Heart right ventricle (tissue), 16 donors: Measurements from ENCODE around the gene GRK5. TPM values are rescaled to one million over a fixed set of nuclear protein-coding genes. Genes with fewer than 3 reads are reported as not detected.

Experiments
- ATAC-seq, 8 donors: fragments of 200-7000 bp; cut with Tn5 transposase; one replicate each; pipeline ENCODE4 v1.9.1; 2020; ENCODE audit warnings: mild to moderate bottlenecking in 8 of 8, moderate library complexity in 8 of 8, moderate number of reproducible peaks in 1 of 8
- DNase-seq, 2 donors: peaks; one replicate each; pipeline ENCODE4 v3.0.0-alpha.2; 2020
- H3K27ac ChIP-seq, 10 donors: fragments of 200-600 bp; sonication (generic) in 2 of 10; one replicate each; pipeline versions ENCODE4 v1.5.0 to v1.8.0; 2020 to 2022; ENCODE audit warnings: mild to moderate bottlenecking in 3 of 10
- H3K27me3 ChIP-seq, 7 donors: fragments of 200-600 bp; one replicate each; pipeline ENCODE4 v1.8.0; 2021 to 2022; ENCODE audit warnings: mild to moderate bottlenecking in 2 of 7
- H3K36me3 ChIP-seq, 9 donors: fragments of 200-600 bp; sonication (generic) in 1 of 9; one replicate each; pipeline versions ENCODE4 v1.5.0 to v1.8.0; 2020 to 2022; ENCODE audit warnings: mild to moderate bottlenecking in 2 of 9
- H3K4me1 ChIP-seq, 9 donors: fragments of 200-600 bp; sonication (generic) in 1 of 9; one replicate each; pipeline versions ENCODE4 v1.5.0 to v1.8.0; 2020 to 2022; ENCODE audit warnings: mild to moderate bottlenecking in 4 of 9
- H3K4me3 ChIP-seq, 10 donors: fragments of 200-600 bp; sonication (generic) in 2 of 10; one replicate each; pipeline versions ENCODE4 v1.5.0 to v1.8.0; 2020 to 2022; ENCODE audit warnings: mild to moderate bottlenecking in 7 of 10, moderate library complexity in 2 of 10
- H3K9me3 ChIP-seq, 11 donors: fragments of 200-600 bp in 10 of 11; sonication (generic) in 2 of 11; one replicate each; pipeline versions ENCODE4 v1.5.0 to v1.8.0; 2013 to 2022; ENCODE audit warnings: mild to moderate bottlenecking in 2 of 11, control low read depth in 1 of 11, moderate library complexity in 1 of 11
- WGBS, 2 donors: extraction: QIAGEN DNeasy Blood & Tissue Kit; methylation state at CpG; one replicate each; pipeline ENCODE4 v1.1.7; 2013; ENCODE audit warnings: inconsistent platforms in 1 of 2; 5-methylcytosine and 5-hydroxymethylcytosine counted together
- intact Hi-C, 10 donors: fragments of 100-400 bp; cut with DNase I; formaldehyde crosslinking; loops; one replicate each; pipeline versions ENCODE4 v1.11.1 to v1.14.2; 2022
- polyA plus RNA-seq, 2 donors: library from polyadenylated mRNA; stranded (reverse); fragments of 200-250 nt; gene quantifications; one replicate each; pipeline ENCODE4 v1.2.3, GENCODE V29; 2013
- total RNA-seq, 10 donors: library from RNA; stranded (reverse); fragmentation: NEBNext Ultra II Directional in 3 of 10; extraction: Animal tissue kit (Norgen Biotek cat#: 25700) in 3 of 10; gene quantifications; one replicate each; pipeline versions ENCODE4 v1.2.1 to v1.2.4, GENCODE V29; 2021 to 2023
- TF ChIP-seq, protein P1 (sequence below), 9 donors: fragments of 200-600 bp; sonication (generic) in 2 of 9; IDR thresholded peaks; one replicate each; pipeline versions ENCODE4 v1.5.0 to v1.8.0; 2021 to 2022; ENCODE audit warnings: antibody characterized with exemption in 9 of 9, mild to moderate bottlenecking in 5 of 9, moderate library complexity in 1 of 9
- donor health status: Arrhythmogenic right ventricular cardiomyopathy.
- donor health status: ischemic (EF 13 %, LVEDD 7.1; RV severe dilation, severe dysfunction).
- donor health status: healthy with polysubstance abuse.
- donor health status: DM: no; HTN: yes; CAD: no.
- donor health status: DM: no; HTN: no; CAD: no.
- donor health status: ischemic (EF 25% LVEDD 6.9; RV normal size, moderate dysfunction).
- donor health status: ischemic (EF 25% LVEDD 5.7; RV mildly dilated, moderate dysfunction).
- donor health status: healthy.
- donor health status: DM: yes; HTN: yes; CAD: no.
- donor health status: Ischemic cardiomyopathy.
- donor health status: ischemic (EF 35%, LVEDD 5.7; RV mildly dilated, moderate dysfunction).
- donor health status: nonischemic (EF 11% LVEDD 7.7; RV severe dilation, severe dysfunction).
- donor health status: DM: yes; HTN: yes; CAD: no.
- donor health status: PGD.
- donor health status: ischemic (EF 29% LVEDD 5.4; RV normal size, mild dysfunction).
- donor health status: nonischemic (EF 23%, LVEDD 6.1; RV moderate dilation, normal function).

Gene GRK5
- total and polyA plus RNA-seq, 12 donors = 11.8 to 80.5 (median 26.6) TPM

DNA sequence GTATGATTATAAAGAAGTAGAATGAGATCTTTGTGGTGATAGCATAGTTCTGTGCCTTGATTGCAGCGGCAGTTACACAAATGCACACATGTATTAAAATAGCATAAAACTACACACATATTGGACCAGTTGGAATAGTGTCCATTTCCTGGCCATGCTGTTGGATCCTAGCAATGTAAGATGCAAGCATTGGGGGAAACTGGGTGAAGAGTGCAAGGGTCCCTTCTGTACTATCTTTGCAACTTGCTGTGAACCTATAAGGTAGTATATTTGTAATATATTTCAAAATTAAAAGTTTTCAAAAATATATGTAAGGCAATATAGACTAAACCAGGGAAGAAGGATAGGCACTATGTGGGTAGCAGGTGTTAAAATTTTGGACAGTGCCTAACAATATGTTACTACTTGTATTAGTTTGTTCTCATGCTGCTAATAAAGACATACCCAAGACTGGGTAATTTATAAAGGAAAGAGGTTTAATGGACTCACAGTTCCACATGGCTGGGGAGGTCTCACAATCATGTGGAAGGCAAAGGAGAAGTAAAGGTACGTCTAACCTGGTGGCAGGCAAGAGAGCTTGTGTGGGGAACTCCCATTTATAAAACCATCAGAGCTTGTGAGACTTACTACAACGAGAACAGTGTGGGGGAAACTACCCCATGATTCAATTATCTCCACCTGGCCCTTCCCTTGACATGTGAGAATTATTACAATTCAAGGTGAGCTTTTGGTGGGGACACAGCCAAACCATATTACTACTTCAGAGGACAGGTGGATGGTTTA lies 263.7 kb downstream of the GRK5 start:
- 78 to 86% methylated on average over 3 of the region's 3 CpGs for WGBS, 2 donors
- DNase-seq (no peak), ATAC-seq (no peak)
- H3K9me3 ChIP-seq = peaks cover 0 to 7% (median 0%) of the 10 kb centered on the region in 11 donors
- H3K36me3 ChIP-seq = no peaks in the 10 kb centered on the region
- peaks cover 0 to 7% (median 0%) of the 10 kb centered on the region in 9 donors for H3K4me1 ChIP-seq
- TF ChIP-seq, protein P1, sequence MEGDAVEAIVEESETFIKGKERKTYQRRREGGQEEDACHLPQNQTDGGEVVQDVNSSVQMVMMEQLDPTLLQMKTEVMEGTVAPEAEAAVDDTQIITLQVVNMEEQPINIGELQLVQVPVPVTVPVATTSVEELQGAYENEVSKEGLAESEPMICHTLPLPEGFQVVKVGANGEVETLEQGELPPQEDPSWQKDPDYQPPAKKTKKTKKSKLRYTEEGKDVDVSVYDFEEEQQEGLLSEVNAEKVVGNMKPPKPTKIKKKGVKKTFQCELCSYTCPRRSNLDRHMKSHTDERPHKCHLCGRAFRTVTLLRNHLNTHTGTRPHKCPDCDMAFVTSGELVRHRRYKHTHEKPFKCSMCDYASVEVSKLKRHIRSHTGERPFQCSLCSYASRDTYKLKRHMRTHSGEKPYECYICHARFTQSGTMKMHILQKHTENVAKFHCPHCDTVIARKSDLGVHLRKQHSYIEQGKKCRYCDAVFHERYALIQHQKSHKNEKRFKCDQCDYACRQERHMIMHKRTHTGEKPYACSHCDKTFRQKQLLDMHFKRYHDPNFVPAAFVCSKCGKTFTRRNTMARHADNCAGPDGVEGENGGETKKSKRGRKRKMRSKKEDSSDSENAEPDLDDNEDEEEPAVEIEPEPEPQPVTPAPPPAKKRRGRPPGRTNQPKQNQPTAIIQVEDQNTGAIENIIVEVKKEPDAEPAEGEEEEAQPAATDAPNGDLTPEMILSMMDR (IDR thresholded peaks at IDR 0.05) = no peak
- H3K27me3 ChIP-seq = peaks cover 0 to 7% (median 0%) of the 10 kb centered on the region in 7 donors
- intact Hi-C loops = no loop called here
- no peak overlapping the region for H3K27ac ChIP-seq
- H3K4me3 ChIP-seq = no peak overlapping the region

DNA sequence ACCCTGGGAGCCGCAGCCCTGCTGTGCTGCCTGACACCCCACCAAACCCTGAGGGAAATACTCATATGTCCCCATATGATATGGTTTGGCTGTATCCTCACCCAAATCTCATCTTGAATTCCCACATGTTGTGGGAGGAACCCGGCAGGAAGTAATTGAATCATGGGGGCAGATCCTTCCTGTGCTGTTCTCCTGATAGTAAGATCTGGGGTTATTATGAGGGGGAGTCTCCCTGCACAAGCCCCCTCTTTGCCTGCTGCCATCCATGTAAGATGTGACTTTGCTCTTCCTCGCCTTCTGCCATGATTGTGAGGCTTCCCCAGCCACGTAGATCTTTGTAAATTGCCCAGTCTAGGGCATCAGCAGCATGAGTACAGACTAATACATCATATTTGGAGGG lies 266.4 kb downstream of the GRK5 start:
- TF ChIP-seq, protein P1 (IDR thresholded peaks at IDR 0.05) = no peak
- no peak for ATAC-seq
- no peak for DNase-seq
- Histone ChIP-seq H3K4me1 (peaks cover 0 to 10% (median 0%) of the 10 kb centered on the region in 9 donors), H3K4me3 (no peak overlapping the region), H3K27ac (no peak overlapping the region), H3K36me3 (no peaks in the 10 kb centered on the region), H3K27me3 (peaks cover 0 to 17% (median 0%) of the 10 kb centered on the region in 7 donors), H3K9me3 (peaks cover 0 to 7% (median 0%) of the 10 kb centered on the region in 11 donors)
- intact Hi-C loops = no loop called here
- 84 to 86% methylated on average over 4 of the region's 4 CpGs for WGBS, 2 donors

DNA sequence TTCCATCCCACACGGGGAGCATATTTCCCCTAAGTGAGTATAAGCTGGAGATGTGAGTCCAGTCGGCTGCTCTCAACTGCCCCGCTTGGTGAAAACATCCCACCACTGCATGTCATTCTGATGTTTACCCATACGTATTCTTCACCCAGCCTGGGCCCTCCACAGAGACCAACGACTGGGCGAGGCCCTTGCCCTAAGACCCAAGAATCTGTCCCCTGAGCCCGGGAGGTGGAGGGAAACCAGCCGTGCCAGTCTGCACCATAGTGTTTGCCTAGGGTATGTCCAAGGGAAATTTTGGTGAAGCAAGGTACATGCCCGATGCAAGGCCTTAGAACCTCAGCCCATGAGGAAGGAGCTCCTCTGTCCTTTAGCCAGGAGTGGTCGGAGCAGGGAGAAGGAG lies 267.2 kb downstream of the GRK5 start:
- WGBS, 2 donors = 93 to 95% methylated on average over 10 of the region's 10 CpGs
- TF ChIP-seq, protein P1 (IDR thresholded peaks at IDR 0.05) = no peak

DNA sequence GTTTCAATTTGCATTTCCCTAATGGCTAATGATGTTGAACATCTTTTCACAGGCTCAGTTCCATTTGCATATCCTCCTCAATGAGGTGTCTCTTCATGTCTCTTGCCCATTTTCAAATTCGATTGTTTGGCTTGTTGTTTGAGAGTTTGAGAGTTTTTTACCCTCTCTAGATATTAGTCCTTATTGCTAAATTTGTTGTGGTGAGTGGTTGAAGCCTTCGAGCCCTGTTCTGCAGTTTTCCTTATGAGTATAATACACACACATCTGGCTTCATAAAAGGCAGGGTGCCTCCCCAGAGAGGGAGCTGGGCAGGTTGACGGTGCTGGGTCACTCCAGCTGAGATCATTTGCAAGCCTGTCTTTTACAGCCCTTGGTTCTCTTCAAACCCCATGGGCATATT lies 270.1 kb downstream of the GRK5 start:
- Histone ChIP-seq H3K4me3 (no peak overlapping the region), H3K27me3 (peaks cover 0 to 20% (median 0%) of the 10 kb centered on the region in 7 donors), H3K4me1 (peaks cover 0 to 11% (median 0%) of the 10 kb centered on the region in 9 donors), H3K27ac (no peak overlapping the region), H3K36me3 (no peaks in the 10 kb centered on the region), H3K9me3 (no peaks in the 10 kb centered on the region)
- ATAC-seq = no peak
- no peak for DNase-seq
- intact Hi-C loops = no loop called here
- WGBS, 2 donors = 69 to 74% methylated on average over 3 of the region's 3 CpGs
- TF ChIP-seq, protein P1 (IDR thresholded peaks at IDR 0.05) = no peak

More for the DNA sequence above, 267.2 kb downstream of the GRK5 start:
- Histone ChIP-seq H3K27me3 (peaks cover 0 to 17% (median 0%) of the 10 kb centered on the region in 7 donors), H3K4me3 (no peak overlapping the region), H3K36me3 (no peaks in the 10 kb centered on the region), H3K27ac (no peak overlapping the region), H3K9me3 (peaks cover 0 to under 1% (median 0%) of the 10 kb centered on the region in 11 donors), H3K4me1 (peaks cover 0 to 11% (median 0%) of the 10 kb centered on the region in 9 donors)
- no peak for DNase-seq
- intact Hi-C loops = no loop called here
- no peak for ATAC-seq
